ENCODE measurements around the gene IMPA2.

- TF ChIP-seq, protein P1, sequence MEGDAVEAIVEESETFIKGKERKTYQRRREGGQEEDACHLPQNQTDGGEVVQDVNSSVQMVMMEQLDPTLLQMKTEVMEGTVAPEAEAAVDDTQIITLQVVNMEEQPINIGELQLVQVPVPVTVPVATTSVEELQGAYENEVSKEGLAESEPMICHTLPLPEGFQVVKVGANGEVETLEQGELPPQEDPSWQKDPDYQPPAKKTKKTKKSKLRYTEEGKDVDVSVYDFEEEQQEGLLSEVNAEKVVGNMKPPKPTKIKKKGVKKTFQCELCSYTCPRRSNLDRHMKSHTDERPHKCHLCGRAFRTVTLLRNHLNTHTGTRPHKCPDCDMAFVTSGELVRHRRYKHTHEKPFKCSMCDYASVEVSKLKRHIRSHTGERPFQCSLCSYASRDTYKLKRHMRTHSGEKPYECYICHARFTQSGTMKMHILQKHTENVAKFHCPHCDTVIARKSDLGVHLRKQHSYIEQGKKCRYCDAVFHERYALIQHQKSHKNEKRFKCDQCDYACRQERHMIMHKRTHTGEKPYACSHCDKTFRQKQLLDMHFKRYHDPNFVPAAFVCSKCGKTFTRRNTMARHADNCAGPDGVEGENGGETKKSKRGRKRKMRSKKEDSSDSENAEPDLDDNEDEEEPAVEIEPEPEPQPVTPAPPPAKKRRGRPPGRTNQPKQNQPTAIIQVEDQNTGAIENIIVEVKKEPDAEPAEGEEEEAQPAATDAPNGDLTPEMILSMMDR (IDR thresholded peaks at IDR 0.05) = no peak
- no peak for TF ChIP-seq POLR2A (IDR thresholded peaks at IDR 0.05)
Observed at GRCh38 chr18:11972371-11973174, 8.7 kb upstream of the IMPA2 start.

All from right lobe of liver (tissue), 4 donors.